Activated CD4-positive, alpha-beta T cell treated with anti-CD3 and anti-CD28 coated beads, Interleukin-2, amount 50 U/mL, for 48 hours (primary cell): Measurements from ENCODE around the gene FAM240A.
A peak's percentile ranks its signal among the peaks of the same experiment; 100 is the strongest.
"Not testable (repeated sequence)": the region's sequence is repeated elsewhere in the genome, so short reads cannot be mapped to it uniquely, and the experiment has no call there.

Experiments used
- DNase-seq, 2 experiments: peaks; one replicate each; pipeline ENCODE4 v3.0.0-alpha.2; 2020

FAM240A gene

GRCh38 chr3:46612324-46612723, at the start of gene FAM240A:
TSS of gene FAM240A (plus strand) at chr3:46612525. CDS start at chr3:46612684, 159 bp downstream.
- no peak for DNase-seq

GRCh38 chr3:46564190-46565021, 47.9 kb upstream of the FAM240A start:
- DNase-seq, result no peak

GRCh38 chr3:46565077-46565476, 47.2 kb upstream of the FAM240A start:
- DNase-seq, result no peak

GRCh38 chr3:46565607-46566039, 46.7 kb upstream of the FAM240A start:
- no peak for DNase-seq

DNA sequence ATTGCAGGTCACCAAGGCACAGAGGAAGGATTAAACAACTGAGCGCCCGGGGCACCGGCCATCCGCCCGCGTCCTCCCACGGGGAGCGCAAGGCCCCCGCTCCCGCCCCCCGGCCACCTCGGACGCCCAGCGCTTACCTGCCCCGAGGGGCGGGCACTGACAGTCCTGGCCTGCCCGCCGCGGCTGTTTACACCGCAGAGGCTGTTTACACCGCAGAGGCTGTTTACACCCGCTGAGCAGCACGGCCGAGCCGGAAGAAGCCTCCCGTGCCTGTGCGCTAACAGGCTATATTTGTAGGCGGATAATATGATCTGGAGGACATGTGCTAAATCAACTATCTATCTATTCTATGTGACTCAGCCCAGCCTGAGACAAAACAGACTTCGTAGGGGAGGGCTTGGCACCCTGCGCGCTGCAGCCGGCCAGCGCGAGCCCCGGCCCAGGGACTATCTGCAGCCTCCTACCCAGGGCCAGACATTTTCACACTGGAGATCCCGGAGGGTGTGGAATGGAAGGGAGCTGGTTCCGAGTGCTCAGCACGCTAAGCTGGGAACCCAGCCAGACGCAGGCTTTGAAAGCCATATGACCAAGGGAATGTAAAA, 46.2 kb upstream of the FAM240A start, which contains the start of gene LRRC2:
LRRC2 (minus strand) TSS at position 263 of the 602 bp plus-strand sequence. CDS start 14,711 bp downstream, outside the sequence.
- peak; percentile 12 to 21 for DNase-seq

DNA sequence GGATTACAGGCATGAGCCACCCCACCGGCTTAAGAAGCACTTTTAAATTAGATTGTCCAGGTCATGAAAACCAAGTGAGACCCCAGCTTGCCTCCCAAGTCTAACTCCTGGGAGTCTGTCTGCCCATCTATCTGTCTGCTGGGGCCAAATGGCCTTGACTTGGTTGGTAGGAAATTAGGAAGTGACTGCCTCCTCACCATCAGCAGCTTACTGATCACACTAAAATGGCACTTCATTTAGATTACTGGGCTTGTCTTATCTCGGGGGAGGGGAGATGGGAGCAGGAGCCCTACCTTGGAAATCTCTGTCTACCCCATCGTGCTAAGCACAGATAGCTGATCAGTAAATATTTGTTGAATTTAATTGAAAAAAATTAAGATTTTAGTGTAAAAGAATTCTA, 40.6 kb upstream of the FAM240A start:
- DNase-seq, result no peak

DNA sequence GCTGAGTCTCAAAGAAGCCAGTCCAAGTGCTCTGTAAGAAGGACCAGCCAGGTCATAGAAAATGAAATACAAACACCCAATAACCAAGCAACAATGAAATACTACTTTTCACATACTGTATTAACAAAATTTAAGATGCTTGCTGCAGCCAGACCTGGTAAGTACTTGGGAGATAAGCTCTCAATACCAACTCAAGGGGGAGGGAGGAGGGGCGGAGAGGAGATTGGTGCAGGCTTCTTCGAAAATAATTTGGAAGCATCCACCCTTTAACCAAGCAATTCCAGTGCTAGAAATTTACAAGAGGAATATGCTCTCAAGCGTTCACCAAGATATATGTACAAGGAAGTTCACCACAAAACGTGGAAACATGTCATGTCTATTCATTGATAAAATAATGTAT, 38.6 kb upstream of the FAM240A start:
- no peak for DNase-seq

DNA sequence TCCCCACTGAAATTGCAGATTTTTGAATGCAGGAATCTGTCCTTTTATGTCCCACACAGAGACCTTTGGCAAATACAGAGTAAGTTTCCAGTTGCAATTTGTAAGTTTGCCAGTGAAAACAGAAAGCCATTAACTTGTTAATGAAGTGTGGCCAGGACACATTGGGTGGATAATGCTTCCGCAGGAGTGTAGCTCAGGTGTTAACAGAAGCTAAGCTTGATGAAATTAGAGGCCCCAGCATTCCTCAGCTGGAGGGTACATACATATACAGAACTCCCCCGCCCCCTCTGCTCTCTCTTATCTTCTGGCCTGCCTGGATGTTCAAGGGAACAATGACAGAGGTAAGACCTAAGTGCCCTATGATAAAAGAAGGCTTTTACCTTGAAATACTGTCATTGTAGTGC, 38.1 kb upstream of the FAM240A start:
- DNase-seq, result no peak

- DNase-seq, result no peak
These were observed 37.3 kb upstream of the FAM240A start for GRCh38 chr3:46574881-46575576.

- DNase-seq, result no peak
These were observed 36.6 kb upstream of the FAM240A start for GRCh38 chr3:46575577-46576222.

DNA sequence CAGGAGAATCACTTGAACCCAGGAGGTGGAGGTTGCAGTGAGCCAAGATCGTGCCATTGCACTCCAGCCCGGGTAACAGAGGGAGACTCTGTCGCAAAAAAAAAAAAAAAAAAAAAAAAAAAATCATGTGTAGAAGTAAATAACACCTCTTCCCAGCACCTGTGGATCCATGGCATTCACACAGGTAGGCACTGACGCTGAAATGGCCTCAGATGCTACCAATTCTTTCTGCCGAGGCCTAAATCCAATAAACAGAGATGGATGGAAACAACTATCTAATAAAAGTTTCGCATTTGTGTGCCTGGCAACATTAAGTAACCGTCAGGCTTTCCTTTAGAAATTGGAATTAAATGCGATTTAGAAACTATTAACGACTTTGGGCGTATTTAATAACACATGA, 35.9 kb upstream of the FAM240A start:
- DNase-seq, result no peak

DNA sequence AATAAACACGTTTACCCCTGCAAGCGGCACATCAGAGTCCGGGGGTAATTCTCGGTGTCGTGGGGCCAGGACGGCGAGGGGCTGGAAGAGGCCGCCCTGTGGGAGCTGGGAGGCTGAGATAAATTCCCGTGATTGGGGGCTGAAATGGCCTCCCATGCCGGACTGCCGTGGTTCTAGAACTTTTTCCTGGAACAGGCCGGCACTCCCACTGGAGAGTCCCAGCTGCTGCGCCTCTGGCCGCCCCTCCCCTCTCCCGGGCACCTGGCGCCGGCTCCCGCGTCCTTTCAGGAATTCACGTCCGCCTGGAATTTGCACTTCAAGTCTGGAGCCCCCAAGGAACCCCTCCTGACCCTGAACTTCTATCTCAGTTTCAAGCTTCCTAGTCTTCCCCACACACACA, 35.4 kb upstream of the FAM240A start:
- no peak for DNase-seq

- not testable (repeated sequence) for DNase-seq
These were observed 34.6 kb upstream of the FAM240A start for GRCh38 chr3:46577580-46578249.

- no peak for DNase-seq
These were observed 33.2 kb upstream of the FAM240A start for GRCh38 chr3:46578973-46579755.

DNA sequence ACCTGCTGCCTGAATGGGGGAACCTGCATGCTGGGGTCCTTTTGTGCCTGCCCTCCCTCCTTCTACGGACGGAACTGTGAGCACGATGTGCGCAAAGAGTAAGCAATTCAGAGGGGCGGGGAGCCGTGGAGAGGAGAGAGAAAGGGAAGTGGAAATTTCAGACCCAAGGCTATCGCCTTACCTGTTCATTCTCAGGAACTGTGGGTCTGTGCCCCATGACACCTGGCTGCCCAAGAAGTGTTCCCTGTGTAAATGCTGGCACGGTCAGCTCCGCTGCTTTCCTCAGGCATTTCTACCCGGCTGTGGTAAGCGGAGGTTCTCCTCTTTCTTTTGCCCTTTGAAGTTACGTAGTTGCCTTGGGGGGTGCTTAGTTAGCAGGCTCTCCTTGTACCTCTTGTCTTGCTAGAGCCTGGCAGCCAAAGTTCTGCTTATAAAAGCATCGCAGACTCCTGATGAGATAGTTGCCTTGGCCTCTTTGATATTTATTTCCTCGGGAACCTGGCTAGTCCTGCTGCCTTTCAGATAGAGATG, 32.5 kb upstream of the FAM240A start:
- DNase-seq, result no peak

GRCh38 chr3:46580675-46581074, 31.6 kb upstream of the FAM240A start:
- DNase-seq, result no peak

DNA sequence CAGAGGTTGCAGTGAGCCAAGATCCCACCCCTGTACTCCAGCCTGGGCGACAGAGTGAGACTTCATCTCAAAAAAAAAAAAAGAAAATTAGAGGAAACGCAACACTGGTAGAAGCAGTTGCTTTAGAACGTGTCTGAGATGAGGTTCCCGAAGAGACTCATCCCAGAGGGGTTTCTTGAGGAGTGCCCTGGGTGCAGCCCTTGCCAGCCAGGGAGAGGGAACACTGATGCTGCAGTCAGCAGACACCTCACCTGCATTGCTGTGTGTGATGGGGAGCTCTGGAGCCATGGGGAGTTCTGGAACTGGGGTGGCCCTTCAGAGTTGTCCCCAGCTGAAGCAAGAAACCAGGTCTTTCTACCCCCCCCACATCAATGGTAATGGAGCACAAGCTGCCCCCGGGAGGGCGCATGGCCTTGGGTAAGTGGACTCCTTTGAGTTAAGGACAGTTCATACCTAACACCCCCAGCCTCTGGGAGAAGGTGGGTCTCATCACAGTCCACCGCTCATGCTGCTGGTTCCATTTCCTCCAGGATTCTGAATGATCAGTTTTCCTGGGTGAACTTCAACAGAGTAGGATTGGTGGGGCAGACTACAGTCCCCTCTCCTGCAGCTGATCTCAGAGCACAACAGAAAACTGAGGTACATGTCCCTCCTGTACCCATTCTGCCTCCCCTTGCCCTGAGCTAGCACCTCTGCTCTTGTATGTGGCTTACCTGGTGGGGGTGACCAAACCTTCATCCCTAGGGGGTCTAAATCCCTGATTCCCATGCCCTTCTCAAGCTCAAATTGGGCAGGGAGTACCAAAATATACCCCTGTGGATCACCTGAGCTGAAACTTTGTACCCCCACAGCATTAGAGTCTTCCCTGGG, 27.5 kb upstream of the FAM240A start:
- no peak for DNase-seq

DNA sequence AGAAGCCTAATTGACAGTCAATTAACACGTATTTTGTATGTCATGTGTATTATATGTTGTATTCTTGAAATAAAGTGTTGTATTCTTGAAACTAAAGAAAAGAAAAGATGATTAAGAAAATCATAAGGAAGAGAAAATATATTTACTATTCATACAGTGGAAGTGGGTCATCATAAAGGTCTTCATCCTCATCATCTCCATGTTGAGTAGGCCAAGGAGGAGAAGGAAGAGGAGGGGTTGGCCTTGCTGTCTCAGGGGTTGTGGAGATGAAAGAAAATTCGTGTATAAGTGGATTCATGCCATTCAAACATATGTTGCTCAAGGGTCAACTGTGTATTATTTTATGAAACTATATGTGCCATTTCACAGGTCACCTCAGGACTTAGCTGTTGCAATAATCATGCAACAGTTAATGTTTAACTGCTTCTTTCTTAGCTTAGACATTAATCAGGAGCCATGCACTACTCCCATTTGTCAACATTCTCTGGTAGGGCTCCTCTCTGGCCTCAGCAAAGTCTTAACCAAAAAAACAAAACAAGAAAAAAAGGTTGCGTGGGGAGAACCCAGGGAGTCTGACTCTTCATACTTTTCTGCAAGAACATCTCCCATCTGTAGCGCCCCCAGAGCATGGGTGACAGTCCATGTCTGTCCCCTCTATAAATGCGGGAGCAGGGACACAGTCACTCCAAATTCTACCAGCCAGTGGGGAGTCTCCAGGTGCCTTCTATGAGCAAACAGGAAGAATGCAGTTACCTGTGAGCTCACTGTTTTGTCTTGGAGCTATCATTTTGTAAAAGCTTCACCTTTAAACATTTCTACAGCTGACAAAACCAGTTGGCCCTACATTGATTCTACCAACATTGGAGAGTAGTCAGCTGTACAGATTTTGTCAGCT, 26.3 kb upstream of the FAM240A start:
- no peak for DNase-seq

GRCh38 chr3:46586738-46587246, 25.5 kb upstream of the FAM240A start:
- no peak for DNase-seq
